SJSA1 (cell line): Measurements from ENCODE around the gene KLF5. TPM values are rescaled to one million over a fixed set of nuclear protein-coding genes. Genes with fewer than 3 reads are reported as not detected.
"Not testable (repeated sequence)": the region's sequence is repeated elsewhere in the genome, so short reads cannot be mapped to it uniquely, and the experiment has no call there.

Source experiments
- DNase-seq, 2 experiments: peaks; one replicate each; pipeline ENCODE4 v3.0.0-alpha.2; 2015 to 2020; ENCODE audit warnings: low spot score in 2 of 2, low read depth in 1 of 2
- H3K27ac ChIP-seq: fragments of 250-450 bp; sonication (Bioruptor Pico); 2 replicates; pipeline ENCODE4 v1.5.1; 2020; ENCODE audit warnings: mild to moderate bottlenecking, moderate library complexity
- H3K27me3 ChIP-seq: fragments of 250-450 bp; sonication (Bioruptor Pico); replicated peaks from 2 replicates; pipeline ENCODE4 v1.5.1; 2020; ENCODE audit warnings: mild to moderate bottlenecking, moderate library complexity
- H3K36me3 ChIP-seq: fragments of 250-450 bp; sonication (Bioruptor Pico); 2 replicates; pipeline ENCODE4 v1.5.1; 2020; ENCODE audit warnings: mild to moderate bottlenecking
- H3K4me1 ChIP-seq: fragments of 250-450 bp; sonication (Bioruptor Pico); replicated peaks from 2 replicates; pipeline ENCODE4 v1.6.1; 2021; ENCODE audit warnings: mild to moderate bottlenecking
- H3K4me3 ChIP-seq: fragments of 250-450 bp; sonication (Bioruptor Pico); 2 replicates; pipeline ENCODE4 v1.5.1; 2020; ENCODE audit warnings: mild to moderate bottlenecking
- H3K9me3 ChIP-seq: fragments of 250-450 bp; sonication (Bioruptor Pico); replicated peaks from 2 replicates; pipeline ENCODE4 v1.5.1; 2020; ENCODE audit warnings: mild to moderate bottlenecking
- total RNA-seq: library from RNA; depleted of rRNA; stranded (reverse); fragments of >200 nt; shearing (Covaris generic); gene quantifications from 2 replicates; pipeline ENCODE4 v1.2.3, GENCODE V29; 2014

The KLF5 gene
- total RNA-seq, 1 experiment from 2014 or later = 5.3 TPM

GRCh38 chr13:73082471-73082870 lies 23.7 kb downstream of the KLF5 start:
- Histone ChIP-seq H3K4me3 (no peak overlapping the region), H3K36me3 (no peaks in the 10 kb centered on the region), H3K27me3 (no peaks in the 10 kb centered on the region), H3K4me1 (no peaks in the 10 kb centered on the region), H3K9me3 (no peaks in the 10 kb centered on the region), H3K27ac (no peak overlapping the region)
- no peak for DNase-seq

- no peak overlapping the region for H3K4me3 ChIP-seq
- no peak for DNase-seq
- H3K4me1 ChIP-seq = no peaks in the 10 kb centered on the region
- no peak overlapping the region for H3K27ac ChIP-seq
- H3K36me3 ChIP-seq = no peaks in the 10 kb centered on the region
- H3K27me3 ChIP-seq = no peaks in the 10 kb centered on the region
- no peaks in the 10 kb centered on the region for H3K9me3 ChIP-seq
These were observed 24.1 kb downstream of the KLF5 start for GRCh38 chr13:73082895-73083294.

- no peak overlapping the region for H3K4me3 ChIP-seq
- H3K27ac ChIP-seq = no peak overlapping the region
- H3K4me1 ChIP-seq = peaks cover 8% of the 10 kb centered on the region
- no peaks in the 10 kb centered on the region for H3K36me3 ChIP-seq
- no peaks in the 10 kb centered on the region for H3K9me3 ChIP-seq
- no peak for DNase-seq
- no peaks in the 10 kb centered on the region for H3K27me3 ChIP-seq
These were observed 29.6 kb downstream of the KLF5 start for GRCh38 chr13:73088332-73088935.

- no peaks in the 10 kb centered on the region for H3K9me3 ChIP-seq
- peaks cover 8% of the 10 kb centered on the region for H3K4me1 ChIP-seq
- H3K4me3 ChIP-seq = no peak overlapping the region
- no peak for DNase-seq
- no peak overlapping the region for H3K27ac ChIP-seq
- no peaks in the 10 kb centered on the region for H3K27me3 ChIP-seq
- no peaks in the 10 kb centered on the region for H3K36me3 ChIP-seq
These were observed 30.4 kb downstream of the KLF5 start for GRCh38 chr13:73089213-73089612.

- Histone ChIP-seq H3K27me3 (no peaks in the 10 kb centered on the region), H3K27ac (peak overlapping the region; percentile 54), H3K9me3 (no peaks in the 10 kb centered on the region), H3K36me3 (no peaks in the 10 kb centered on the region), H3K4me3 (no peak overlapping the region), H3K4me1 (peaks cover 8% of the 10 kb centered on the region)
- DNase-seq = peak; percentile 26 to 48
These were observed 31.5 kb downstream of the KLF5 start for GRCh38 chr13:73090116-73090822.

GRCh38 chr13:73090823-73091187 lies 32.0 kb downstream of the KLF5 start:
- no peak overlapping the region for H3K27ac ChIP-seq
- H3K27me3 ChIP-seq = no peaks in the 10 kb centered on the region
- no peaks in the 10 kb centered on the region for H3K36me3 ChIP-seq
- peaks cover 8% of the 10 kb centered on the region for H3K4me1 ChIP-seq
- DNase-seq = no peak
- H3K9me3 ChIP-seq = no peaks in the 10 kb centered on the region
- no peak overlapping the region for H3K4me3 ChIP-seq

GRCh38 chr13:73092829-73093228 lies 34.0 kb downstream of the KLF5 start:
- Histone ChIP-seq H3K4me3 (no peak overlapping the region), H3K36me3 (no peaks in the 10 kb centered on the region), H3K27ac (no peak overlapping the region), H3K27me3 (no peaks in the 10 kb centered on the region), H3K4me1 (peaks cover 8% of the 10 kb centered on the region), H3K9me3 (no peaks in the 10 kb centered on the region)
- no peak for DNase-seq

GRCh38 chr13:73096173-73096572 lies 37.4 kb downstream of the KLF5 start:
- no peak overlapping the region for H3K4me3 ChIP-seq
- DNase-seq = no peak
- H3K36me3 ChIP-seq = no peaks in the 10 kb centered on the region
- no peaks in the 10 kb centered on the region for H3K4me1 ChIP-seq
- H3K27ac ChIP-seq = no peak overlapping the region
- H3K27me3 ChIP-seq = no peaks in the 10 kb centered on the region
- H3K9me3 ChIP-seq = no peaks in the 10 kb centered on the region

- Histone ChIP-seq H3K27me3 (no peaks in the 10 kb centered on the region), H3K9me3 (no peaks in the 10 kb centered on the region), H3K27ac (no peak overlapping the region), H3K4me1 (no peaks in the 10 kb centered on the region), H3K4me3 (no peak overlapping the region), H3K36me3 (no peaks in the 10 kb centered on the region)
- DNase-seq = no peak
These were observed 37.8 kb downstream of the KLF5 start for GRCh38 chr13:73096638-73097037.

- not testable (repeated sequence) for DNase-seq
These were observed 42.0 kb downstream of the KLF5 start for GRCh38 chr13:73100781-73101180.

GRCh38 chr13:73101351-73102007 lies 42.7 kb downstream of the KLF5 start:
- DNase-seq = no peak
- Histone ChIP-seq H3K36me3 (no peaks in the 10 kb centered on the region), H3K27me3 (no peaks in the 10 kb centered on the region), H3K27ac (no peak overlapping the region), H3K4me1 (no peaks in the 10 kb centered on the region), H3K4me3 (no peak overlapping the region), H3K9me3 (no peaks in the 10 kb centered on the region)

More at GRCh38 chr13:73100781-73101180, 42.0 kb downstream of the KLF5 start:
- H3K9me3 ChIP-seq, H3K27me3 ChIP-seq, H3K4me3 ChIP-seq, H3K36me3 ChIP-seq, H3K27ac ChIP-seq, H3K4me1 ChIP-seq: not testable (repeated sequence)

GRCh38 chr13:73103238-73103637 lies 44.4 kb downstream of the KLF5 start:
- Histone ChIP-seq H3K27ac (no peak overlapping the region), H3K4me1 (no peaks in the 10 kb centered on the region), H3K36me3 (no peaks in the 10 kb centered on the region), H3K9me3 (no peaks in the 10 kb centered on the region), H3K27me3 (no peaks in the 10 kb centered on the region), H3K4me3 (no peak overlapping the region)
- DNase-seq = no peak

GRCh38 chr13:73106513-73107178 lies 47.8 kb downstream of the KLF5 start:
- no peak for DNase-seq
- Histone ChIP-seq H3K4me3 (no peak overlapping the region), H3K27me3 (no peaks in the 10 kb centered on the region)

GRCh38 chr13:73107481-73107880 lies 48.7 kb downstream of the KLF5 start:
- Histone ChIP-seq H3K9me3 (no peaks in the 10 kb centered on the region), H3K27ac (no peak overlapping the region), H3K4me3 (no peak overlapping the region), H3K4me1 (no peaks in the 10 kb centered on the region), H3K36me3 (no peaks in the 10 kb centered on the region), H3K27me3 (no peaks in the 10 kb centered on the region)
- DNase-seq = no peak

More at GRCh38 chr13:73106513-73107178, 47.8 kb downstream of the KLF5 start:
- no peaks in the 10 kb centered on the region for H3K4me1 ChIP-seq
- no peak overlapping the region for H3K27ac ChIP-seq
- no peaks in the 10 kb centered on the region for H3K36me3 ChIP-seq
- H3K9me3 ChIP-seq = no peaks in the 10 kb centered on the region
